GM04504 (cell line): ENCODE results near the gene THSD4.

Source experiments
- DNase-seq: peaks from one replicate; pipeline ENCODE4 v3.0.0-alpha.2; 2012; ENCODE audit warnings: low read depth

Gene THSD4

DNA sequence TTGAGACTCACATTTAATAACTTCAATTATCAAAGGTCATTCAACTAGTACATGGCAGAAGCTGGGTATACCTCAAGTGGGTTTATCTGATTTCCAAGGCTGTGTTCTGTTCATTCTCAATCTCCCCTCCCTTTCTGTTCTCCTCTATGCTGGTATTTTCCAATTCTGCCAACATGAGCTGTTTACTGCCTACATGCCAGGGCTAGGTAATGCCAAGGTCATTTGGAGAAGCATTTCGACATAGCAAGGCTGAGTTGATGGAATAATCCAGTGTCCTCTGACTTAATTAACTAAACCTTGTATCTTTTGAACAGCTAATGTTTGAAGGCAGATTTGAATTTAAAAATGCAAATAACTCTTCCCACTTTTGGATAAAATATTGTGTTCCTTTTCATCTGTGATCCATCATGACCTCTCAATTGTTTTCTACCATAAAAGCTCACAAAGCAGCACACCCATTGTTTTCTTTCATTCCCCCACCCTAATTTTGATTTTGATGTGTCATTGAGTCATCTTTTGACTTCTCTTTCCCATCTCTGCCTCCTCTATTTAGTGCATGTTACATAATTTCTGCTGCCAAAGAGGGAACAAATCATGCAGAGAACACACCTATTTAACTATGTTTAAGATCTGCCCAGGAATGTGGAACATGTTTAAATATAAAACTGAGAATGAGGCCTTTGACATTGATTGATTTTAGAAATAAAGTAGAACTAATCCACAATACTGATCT is 386.2 kb downstream of the THSD4 start:
- DNase-seq = no peak

DNA sequence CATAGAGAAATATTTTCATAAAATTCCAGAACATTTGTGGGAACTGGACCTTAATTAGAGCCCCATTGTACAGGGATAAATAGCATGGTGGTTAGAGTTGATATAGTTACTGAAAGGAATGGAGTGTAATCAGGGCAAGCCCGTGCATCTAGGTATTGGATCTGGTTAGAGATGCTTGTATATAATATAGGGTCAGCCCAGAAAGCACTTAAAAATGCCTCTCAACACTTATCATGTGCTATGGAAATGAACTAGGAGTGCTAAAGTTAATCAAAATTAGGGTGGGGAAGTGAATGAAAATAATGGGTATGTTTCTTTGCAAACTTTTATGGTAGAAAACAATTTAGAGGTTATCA is 386.8 kb downstream of the THSD4 start:
- no peak for DNase-seq

DNA sequence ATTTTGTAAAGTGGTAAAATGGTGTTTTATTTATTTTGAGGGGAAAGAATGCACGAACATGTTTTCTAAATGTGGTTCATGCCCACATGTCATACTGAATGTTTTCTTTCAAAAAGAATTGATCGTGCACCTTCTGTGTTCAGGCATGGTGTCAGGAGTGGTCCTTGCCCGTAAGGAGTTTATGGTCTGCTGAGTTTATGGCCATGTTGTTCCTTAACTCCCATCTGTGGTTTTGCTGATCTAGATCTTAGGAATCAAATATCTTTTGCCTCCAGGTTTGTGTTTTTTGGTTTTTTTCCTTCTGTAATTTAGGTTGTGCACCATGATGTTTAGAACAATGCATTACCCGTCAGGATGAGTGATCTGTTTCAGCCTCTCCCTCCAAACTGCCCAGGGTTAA is 390.7 kb downstream of the THSD4 start:
- no peak for DNase-seq

DNA sequence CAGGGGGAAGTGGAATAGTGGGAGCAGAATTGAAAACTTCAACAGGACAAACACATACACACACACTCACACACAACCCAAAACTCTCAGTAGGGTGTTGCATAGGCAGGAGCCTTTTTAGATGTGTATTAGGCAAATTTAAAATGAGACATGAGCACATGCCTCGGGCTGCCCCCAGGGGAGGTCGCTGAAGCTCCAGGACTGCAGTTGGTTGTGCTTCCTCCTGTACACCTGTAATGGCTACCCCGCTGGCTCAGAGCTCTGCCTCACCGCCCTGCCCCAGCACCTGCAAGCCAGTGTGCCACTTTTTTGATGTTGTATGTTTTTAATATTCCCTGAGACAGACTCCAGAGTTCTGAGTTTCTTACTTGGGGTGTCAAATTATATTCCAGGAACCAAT is 391.7 kb downstream of the THSD4 start:
- no peak for DNase-seq

DNA sequence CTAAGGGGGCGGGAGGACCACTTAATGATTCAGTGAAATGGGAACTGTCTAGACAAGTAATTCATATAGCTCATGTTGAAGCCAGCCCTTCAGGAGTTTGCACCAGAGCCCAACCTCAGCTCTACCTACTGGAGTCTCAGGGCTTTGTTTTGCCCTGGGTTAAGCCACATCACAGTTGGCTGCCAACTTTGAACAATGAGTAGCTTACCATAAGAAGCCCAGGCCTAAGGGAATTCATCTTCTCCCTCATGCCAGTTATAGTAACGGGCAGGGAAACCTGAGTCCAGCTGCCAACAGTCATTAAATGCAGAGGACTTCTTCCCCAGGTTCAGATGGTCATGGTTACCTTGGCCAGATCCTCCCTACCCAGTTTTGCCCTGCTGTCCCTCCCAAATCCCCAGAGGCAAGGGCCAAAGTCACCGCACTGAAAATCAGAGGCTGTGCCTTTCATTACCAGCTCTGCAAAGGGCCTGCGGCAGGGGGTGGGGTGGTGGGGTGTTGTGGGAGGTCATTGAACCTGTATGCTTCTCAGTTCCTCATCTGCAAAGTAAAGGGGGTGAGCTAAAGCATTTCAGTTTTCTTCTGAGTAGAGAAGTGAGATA is 392.9 kb downstream of the THSD4 start:
- no peak for DNase-seq

DNA sequence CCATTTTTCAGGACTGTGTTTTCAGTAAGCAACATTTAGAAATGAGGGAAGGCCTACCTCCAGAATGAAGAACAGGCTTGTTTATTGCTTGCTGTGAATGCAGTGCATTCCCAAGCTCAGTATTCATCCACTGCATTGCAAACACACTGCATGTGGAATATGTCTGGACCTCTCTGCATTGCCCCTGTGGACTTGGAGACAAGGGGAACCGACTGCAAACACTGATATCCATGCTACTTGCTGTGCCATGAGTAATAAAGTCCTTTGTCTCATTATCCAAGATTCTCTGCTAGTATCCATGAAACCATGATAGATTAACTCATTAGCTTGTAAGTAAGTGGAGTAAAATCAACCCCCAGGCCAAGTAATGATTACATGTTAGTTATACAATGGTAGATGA is 393.9 kb downstream of the THSD4 start:
- no peak for DNase-seq

DNA sequence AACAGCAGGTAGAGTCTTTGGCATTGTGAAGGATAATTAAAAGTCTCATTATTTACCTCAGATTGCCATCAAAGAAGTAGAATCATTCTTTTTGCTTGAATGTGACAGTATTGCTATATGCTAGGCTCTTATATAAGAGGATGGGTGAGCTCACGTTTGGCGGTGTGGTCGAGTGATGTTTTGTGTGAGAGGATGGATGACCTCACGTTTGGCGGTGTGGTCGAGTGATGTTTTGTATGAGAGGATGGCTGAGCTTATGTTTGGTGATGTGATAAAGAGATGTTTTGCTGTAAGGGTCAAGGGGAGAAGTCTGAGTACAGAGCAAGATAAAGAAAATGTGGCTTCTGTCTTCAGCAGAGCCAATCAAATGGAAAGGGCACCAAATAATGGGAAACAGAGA is 395.5 kb downstream of the THSD4 start:
- DNase-seq = no peak

DNA sequence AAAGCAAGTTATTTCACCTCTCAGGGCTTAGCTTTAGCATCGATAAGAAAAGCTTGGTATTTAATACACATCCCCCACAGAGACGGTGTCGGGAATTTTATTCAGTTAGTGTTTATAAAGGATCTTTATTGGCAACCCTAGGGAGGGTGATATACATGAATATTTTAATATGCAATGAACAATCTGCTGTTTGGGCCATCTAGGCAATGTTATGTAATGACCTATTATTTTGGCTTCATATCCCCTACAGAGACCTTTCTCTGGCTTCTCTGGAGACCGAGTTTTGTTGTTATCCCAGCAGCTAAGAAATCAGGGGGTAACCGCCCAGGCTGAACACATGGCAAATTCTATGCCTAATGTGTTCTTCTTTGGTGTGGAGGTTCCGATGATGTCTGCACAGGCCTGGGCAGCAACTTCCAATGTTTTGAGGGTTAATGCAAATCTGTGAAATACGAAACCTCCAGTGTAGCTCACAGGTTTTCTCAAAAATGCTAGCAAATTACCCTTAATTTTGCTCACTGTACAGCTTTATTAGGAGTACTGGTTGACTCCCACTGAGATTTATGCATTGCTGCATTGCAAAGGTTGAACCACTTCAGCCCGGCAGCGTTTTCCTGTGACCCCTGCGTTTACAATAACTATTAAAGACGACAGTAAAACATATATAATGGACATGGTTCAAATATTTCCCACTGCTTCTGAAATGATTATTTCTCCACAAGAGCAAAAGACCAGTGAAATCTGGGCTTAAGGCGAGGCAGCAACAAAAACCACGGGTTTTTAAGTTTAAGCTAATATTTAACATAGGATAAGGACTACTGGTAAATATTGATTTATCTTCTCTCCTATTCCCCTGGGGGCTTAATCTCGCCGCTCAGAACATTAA is 396.8 kb downstream of the THSD4 start:
- no peak for DNase-seq

DNA sequence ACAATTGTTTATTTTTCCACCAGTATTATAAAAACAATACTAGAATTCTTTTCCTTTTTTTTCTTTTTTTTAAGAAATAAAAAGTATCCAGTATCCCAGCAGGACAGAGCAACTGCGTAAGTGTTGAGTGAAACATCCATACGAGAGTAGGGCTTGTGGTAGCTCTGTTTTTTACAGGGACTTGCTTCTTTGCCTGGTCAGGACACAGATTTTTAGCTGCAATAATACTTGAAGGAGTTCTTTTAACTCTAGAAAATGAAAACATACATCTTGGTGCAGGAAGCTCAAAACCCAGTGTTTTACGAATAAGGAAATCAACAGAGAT is 397.4 kb downstream of the THSD4 start:
- DNase-seq = no peak

DNA sequence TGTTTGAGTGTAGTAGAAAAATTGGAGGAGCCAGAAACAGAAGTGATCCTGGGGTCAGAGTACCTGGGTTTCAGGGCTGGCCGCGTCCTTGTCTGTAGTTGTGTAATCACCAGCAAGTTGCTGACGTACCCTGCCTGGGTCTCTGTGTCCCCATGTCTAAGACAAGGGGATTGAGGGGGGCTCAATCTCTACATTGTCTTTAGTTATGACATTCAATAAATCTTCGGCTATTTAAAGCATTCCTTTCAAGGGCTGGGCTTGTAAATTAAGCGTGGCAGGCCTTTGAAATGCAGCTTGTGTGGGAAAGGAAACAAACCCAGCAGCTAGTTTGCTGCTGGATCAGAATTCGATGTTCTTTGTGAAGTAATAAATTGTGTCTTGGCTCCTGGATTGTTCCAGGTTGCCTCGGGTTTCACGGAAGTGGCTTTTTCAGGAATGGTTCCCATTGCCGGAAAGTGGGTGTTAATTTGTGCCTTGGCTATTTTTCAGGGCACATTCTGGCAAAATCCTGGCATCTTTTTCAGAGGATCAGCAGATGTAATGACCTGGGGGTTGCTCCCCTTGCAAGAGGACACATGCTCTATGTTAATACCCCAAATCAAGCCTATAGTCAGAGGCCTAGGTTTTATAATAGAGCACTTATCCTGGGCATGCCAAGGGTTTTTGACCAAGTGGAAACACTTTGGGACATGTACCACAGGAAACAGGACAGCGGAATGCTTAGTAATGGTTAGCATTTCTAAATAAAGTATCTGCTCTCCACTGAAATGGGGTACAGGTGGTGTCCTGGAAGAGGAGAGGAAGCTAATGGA is 400.3 kb downstream of the THSD4 start:
- no peak for DNase-seq

DNA sequence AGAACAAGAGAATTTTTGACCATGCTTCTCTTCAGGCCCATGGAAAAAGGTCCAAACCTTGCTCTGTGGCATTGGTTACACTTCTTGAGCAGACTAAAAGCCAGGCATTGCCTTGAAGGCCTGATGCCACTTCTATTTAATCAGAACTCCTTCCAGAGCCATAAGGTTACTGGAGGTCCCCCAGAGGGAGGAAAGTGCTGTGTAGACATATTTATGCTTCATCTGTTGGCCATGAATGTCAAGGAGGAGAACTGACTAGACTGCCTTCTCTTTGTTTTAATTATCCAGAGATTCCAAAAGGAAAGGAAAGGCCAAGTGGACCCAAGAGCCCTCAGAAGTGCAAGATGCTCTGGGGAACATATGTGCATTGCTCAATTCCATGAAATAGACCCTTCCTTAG is 402.5 kb downstream of the THSD4 start:
- DNase-seq = no peak

DNA sequence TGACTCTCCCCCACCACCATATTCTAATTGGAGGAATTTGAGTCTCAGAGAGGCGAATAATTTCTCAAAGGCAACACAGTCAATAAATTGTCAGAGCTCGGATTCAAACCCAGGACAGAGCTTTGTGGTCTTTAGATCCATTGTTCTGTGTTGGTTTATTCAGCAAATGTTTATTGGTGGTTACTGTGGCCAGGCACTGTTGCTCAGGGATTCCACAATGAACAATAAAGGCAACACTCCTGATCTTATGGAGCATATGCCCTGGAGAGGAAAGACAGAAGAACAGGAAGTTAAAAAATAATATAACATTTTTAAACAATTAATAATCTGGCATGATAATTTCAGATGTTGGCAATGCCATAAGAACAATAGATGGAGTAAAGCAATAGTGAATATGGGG is 403.4 kb downstream of the THSD4 start:
- no peak for DNase-seq

DNA sequence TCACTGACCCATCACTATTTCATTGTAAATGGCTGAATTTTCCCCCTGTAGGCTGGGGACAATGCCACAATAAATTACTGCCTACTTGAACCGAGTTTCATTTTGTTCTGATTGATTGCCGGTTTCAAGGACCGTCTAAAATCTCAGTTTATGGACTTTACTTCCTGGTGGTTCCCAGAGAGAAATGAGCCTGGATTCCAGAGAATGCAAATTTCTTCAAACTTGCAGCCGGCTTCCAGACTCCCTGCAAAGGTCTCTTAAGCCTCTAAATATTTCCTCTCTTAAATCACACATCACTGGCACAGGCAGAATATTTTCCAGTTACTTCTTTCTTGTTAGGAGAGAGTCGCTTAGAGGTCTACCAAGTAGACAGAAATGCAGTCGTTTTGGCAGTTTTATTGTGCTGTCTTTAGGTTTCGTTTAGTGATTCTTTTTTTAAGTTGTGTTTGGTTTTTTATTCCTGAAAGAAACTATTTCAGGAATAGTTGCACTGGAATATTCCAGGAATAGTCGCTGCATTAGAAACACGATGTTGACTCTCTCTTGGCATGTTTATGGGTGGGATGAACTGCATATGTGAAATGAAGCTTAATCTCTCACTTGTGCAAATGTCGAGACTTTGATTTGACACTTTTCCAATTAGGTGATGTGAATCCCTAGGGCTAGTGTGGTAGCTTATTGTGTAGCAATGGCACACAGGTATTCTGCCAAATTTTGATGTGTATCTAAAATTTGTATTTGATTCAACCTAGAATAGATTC is 411.0 kb downstream of the THSD4 start:
- peak; percentile 28 for DNase-seq

DNA sequence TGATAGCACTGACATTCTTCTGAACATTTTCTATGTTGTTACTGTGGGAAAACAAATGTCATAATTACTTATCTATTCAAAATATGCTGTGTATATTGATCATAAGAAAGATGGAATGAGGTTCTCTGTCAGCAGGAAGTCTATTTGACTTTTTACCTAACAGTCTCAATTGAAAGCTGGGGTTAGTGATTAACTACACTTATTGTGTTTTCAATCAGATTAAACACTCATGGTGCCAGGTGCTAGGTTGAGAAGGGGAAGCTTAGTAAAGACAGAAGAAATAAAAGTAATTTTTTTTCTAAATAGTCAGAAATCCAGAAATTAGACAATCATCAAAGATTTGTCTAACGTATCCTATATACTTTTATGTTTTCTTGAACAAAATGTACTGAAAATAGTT is 414.1 kb downstream of the THSD4 start:
- DNase-seq = no peak

DNA sequence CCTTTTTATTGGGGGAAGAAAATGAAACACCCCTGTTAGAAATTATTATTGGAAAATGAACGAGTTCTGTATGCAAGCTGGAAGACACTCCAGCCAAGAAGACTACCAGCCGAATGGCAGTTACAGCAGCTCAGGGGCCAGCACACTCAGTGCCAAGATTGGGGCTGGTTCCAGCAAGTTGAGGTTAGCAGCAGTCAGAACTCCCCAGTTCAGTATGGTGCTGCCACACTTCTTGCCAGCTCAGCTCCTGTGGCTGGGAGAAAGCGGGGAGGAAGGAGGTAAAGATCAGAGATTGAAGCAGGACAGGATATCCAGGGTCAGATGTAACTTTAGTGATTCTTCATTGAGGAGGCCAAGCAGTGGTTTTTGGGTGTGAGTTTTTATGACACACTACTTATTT is 414.8 kb downstream of the THSD4 start:
- no peak for DNase-seq

DNA sequence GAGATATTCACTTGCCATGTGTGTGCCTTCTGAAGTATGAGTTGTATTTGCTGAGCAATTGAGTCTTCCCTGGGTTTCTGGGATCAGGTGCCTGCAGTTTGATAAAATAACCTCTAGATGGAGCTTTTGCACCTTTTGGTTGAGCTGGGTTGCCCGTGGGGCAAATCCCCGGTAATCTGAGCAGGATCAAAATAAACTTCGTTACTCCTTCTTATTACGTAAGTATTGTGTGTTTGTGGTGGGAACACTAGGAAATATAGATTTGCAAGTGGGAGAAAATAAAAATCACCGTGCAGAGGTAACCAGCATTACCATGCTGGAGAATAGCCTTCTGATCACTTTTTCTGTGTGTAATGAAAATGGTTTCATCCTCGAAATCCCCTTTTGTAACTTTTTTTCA is 417.7 kb downstream of the THSD4 start:
- DNase-seq = no peak

DNA sequence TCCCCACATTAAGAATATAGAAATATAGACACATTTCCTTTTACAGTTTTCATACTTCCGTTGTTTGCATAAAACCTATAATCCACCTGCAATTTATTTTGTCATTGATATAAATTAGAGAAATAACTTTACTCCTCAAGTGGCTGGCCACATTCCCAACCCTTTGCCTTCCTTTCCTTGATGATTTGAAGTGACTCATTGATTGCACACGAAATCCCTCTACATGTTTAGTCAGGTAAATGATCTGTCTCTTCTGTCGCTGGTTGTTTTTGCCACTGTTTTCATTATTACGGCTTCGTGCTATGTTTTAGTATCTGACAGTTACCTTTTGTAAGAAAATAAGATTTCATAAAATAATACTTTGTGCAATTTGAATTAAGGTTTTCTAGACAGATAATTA is 422.9 kb downstream of the THSD4 start:
- DNase-seq = no peak

DNA sequence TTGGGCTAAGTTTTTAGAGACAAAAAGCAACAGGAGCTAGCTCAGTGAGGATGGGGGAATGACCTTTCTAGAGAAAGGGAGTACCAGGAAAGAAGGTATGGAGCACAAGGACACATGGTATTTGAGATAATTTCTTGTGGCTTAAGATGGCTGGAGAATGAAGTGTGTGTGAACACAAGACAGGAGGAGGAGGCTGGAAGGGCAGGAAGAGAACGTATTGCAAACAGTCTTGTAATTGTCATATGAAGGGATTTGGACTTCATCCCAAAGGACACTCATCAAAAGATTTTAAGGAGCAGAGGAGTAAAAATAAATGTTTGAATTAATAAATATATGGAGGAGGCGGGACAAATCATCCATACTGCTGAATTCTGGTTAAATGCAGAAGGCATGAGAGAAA is 426.5 kb downstream of the THSD4 start:
- no peak for DNase-seq

DNA sequence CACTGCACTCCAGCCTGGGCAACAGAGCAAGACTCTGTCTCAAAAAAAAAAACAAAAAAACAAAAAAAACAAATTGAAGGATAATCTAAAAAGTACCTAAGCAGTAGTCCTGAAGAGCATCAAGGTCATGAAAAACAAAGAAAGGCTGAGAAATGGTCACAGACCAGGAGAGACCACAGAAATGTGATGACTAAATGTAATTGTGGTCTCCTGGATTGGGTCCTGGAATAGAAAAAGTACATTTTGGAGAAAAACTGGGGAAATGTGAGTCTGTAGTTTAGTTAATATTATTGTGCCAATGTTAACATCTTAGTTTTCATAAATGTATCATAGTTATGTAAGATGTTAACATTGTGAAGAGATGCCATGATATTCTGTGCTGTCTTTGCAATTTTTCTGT is 427.6 kb downstream of the THSD4 start:
- DNase-seq = no peak

DNA sequence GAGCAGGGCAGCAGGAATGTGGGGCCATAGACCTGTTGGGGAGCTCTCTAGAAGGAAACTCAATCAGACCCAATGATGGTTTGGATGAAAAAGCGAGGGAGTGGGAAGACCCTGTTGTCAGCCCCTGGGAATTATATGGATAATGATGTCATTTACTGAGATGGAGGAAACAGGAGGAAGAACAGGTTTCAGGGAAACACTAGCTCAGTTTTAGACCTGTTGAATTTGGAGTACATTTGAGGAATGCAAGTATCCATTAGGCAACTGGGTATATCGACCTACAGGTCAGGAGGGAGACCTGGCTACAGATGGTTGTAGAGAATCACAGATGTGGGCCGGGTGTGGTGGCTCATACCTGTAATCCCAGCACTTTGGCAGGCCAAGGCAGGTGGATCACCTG is 428.1 kb downstream of the THSD4 start:
- no peak for DNase-seq

DNA sequence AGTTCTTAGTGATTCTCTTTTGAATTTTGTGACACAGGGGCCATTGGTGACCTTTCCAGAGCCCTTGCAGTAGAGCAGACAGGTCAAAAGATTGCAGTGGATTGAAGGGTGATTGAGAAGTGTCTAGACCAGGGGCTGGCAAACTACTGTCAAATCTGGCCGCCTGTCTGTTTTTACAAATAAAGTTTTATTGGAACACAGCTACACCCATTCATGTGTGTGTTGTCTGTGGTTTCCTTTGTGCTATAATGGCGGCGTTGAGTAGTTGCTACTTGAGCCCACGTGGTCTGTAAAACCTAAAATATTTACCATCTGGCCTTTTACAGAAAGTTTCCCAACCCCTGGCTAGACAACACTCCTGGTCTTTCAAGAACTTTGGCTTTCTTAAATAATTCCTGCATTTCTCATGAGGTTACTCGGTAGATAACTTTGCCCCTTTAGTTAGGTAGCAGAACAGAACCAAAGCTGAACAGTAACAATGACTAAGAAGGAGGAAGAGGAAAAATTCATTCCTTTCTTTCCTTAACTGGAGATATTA is 430.0 kb downstream of the THSD4 start:
- no peak for DNase-seq

DNA sequence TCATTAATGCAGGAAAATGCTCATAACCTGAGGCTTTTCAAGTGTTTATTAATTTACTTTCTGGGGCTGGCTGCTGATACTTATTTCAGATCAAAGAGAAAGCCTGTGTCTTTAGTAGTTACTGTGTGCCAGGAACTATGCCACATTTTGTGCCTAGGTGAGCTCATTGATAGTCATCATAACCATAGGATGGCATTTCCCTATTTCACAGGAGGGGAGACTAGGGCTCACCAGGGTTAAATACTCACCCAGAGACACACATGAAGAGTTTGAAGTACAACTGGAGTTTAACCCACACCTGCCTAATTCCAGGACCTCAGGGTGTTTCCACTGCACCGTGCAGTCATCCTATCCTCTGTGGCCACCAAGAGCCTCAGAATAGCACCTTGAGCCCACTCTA is 430.7 kb downstream of the THSD4 start:
- DNase-seq = no peak
